Natural killer cell (primary cell): ENCODE measurements around the gene LEF1. TPM values are rescaled to one million over a fixed set of nuclear protein-coding genes. Genes with fewer than 3 reads are reported as not detected.

Experiments used
- ATAC-seq, 3 donors: fragments of 150-1000 bp in 2 of 3; fragments of 200-7000 bp in 1 of 3; cut with Tn5 transposase; 1 replicate in 1 of 3; 2 replicates in 2 of 3; pipeline ENCODE4 v1.10.0; 2021; ENCODE audit warnings: mild to moderate bottlenecking in 2 of 3, moderate library complexity in 2 of 3
- DNase-seq, 2 donors: peaks; one replicate each; pipeline versions ENCODE4 v3.0.0 to v3.0.0-alpha.2; 2013 to 2021; ENCODE audit warnings: mixed read lengths in 1 of 2
- H3K27ac ChIP-seq: one replicate; pipeline ENCODE4 v1.5.1; 2013; ENCODE audit warnings: mild to moderate bottlenecking, low read length
- H3K27me3 ChIP-seq: one replicate; pipeline ENCODE4 v1.6.1; 2013; ENCODE audit warnings: low read length; ENCODE audit not compliant: control insufficient read depth, insufficient read depth
- H3K36me3 ChIP-seq: one replicate; pipeline ENCODE4 v1.6.1; 2013; ENCODE audit warnings: low read length; ENCODE audit not compliant: control insufficient read depth, insufficient read depth
- H3K4me1 ChIP-seq: one replicate; pipeline ENCODE4 v1.6.1; 2013; ENCODE audit warnings: low read length; ENCODE audit not compliant: control insufficient read depth, insufficient read depth
- H3K4me3 ChIP-seq: one replicate; pipeline ENCODE4 v1.5.1; 2013; ENCODE audit warnings: low read length
- H3K9me3 ChIP-seq: one replicate; pipeline ENCODE4 v1.6.1; 2013; ENCODE audit warnings: low read length; ENCODE audit not compliant: control insufficient read depth, insufficient read depth
- H3K27ac Mint-ChIP-seq, 2 donors: one replicate each; pipeline ENCODE4 v1.8.0; 2022; ENCODE audit warnings: mild to moderate bottlenecking in 2 of 2, mixed read lengths in 2 of 2, moderate library complexity in 1 of 2
- H3K27me3 Mint-ChIP-seq, 2 donors: one replicate each; pipeline ENCODE4 v1.8.0; 2022; ENCODE audit warnings: low read depth in 2 of 2, mixed read lengths in 2 of 2
- H3K36me3 Mint-ChIP-seq: one replicate; pipeline ENCODE4 v1.8.0; 2022; ENCODE audit warnings: mixed read lengths
- H3K4me1 Mint-ChIP-seq, 2 donors: one replicate each; pipeline ENCODE4 v1.8.0; 2022; ENCODE audit warnings: mixed read lengths in 2 of 2
- H3K4me3 Mint-ChIP-seq: one replicate; pipeline ENCODE4 v1.8.0; 2022; ENCODE audit warnings: mild to moderate bottlenecking, moderate library complexity, mixed read lengths
- H3K9me3 Mint-ChIP-seq, 2 donors: one replicate each; pipeline ENCODE4 v1.8.0; 2022; ENCODE audit warnings: mixed read lengths in 2 of 2
- WGBS: methylation state at CpG from one replicate; pipeline ENCODE4 v1.1.7; 2013; ENCODE audit warnings: missing lambda C conversion rate; ENCODE audit not compliant: insufficient coverage; 5-methylcytosine and 5-hydroxymethylcytosine counted together
- intact Hi-C: fragments of 100-400 bp; cut with micrococcal nuclease; formaldehyde crosslinking; loops from one replicate; pipeline ENCODE4 v1.14.2; 2022
- total RNA-seq, 4 donors: library from RNA; stranded (reverse); fragments of 120-200 nt in 1 of 4; gene quantifications; one replicate each; pipeline versions ENCODE4 v1.2.3 to v1.2.4, GENCODE V29; 2013 to 2022
- TF ChIP-seq, protein P1 (sequence below): fragments of 200-600 bp; IDR thresholded peaks from one replicate; pipeline ENCODE4 v1.8.0; 2022; ENCODE audit warnings: antibody characterized with exemption

Gene LEF1
- total RNA-seq, 3 donors from 2014 or later (not counting 1 experiment from before 2014, with no cell fraction given), result 18.7 to 39.8 (median 24.5) TPM

DNA sequence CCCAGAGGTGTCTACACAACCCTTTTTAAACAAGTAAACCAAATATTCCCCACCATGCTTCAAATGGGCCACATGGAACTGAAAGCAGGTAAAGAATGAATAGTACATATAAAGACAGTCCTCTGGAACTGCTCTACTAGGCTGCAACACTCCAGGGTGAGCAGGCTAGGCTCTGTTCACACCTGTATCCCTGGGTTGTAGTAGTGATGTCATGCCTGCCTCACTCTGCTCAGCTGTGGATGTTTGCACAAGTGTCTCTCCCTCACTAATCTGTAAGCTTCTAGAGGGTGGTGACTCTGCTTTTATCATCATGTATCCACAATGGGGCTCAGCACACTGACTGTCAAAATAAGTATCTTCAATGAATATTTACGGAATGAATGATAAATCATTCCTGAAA is 20.4 kb downstream of the LEF1 start:
- Mint-ChIP-seq H3K27ac (no peak overlapping the region), H3K4me1 (peaks cover 0 to 6% of the 10 kb centered on the region in 2 donors), H3K27me3 (peaks cover 3 to 19% of the 10 kb centered on the region in 2 donors), H3K4me3 (no peak overlapping the region), H3K36me3 (no peaks in the 10 kb centered on the region), H3K9me3 (no peaks in the 10 kb centered on the region)
- no peaks in the 10 kb centered on the region for H3K4me1 ChIP-seq
- H3K4me3 ChIP-seq, result no peak overlapping the region
- peak in 1 of 2 donors; percentile 65 for DNase-seq
- H3K9me3 ChIP-seq, result no peaks in the 10 kb centered on the region
- no peaks in the 10 kb centered on the region for H3K36me3 ChIP-seq
- no peak for ATAC-seq
- TF ChIP-seq, protein P1, sequence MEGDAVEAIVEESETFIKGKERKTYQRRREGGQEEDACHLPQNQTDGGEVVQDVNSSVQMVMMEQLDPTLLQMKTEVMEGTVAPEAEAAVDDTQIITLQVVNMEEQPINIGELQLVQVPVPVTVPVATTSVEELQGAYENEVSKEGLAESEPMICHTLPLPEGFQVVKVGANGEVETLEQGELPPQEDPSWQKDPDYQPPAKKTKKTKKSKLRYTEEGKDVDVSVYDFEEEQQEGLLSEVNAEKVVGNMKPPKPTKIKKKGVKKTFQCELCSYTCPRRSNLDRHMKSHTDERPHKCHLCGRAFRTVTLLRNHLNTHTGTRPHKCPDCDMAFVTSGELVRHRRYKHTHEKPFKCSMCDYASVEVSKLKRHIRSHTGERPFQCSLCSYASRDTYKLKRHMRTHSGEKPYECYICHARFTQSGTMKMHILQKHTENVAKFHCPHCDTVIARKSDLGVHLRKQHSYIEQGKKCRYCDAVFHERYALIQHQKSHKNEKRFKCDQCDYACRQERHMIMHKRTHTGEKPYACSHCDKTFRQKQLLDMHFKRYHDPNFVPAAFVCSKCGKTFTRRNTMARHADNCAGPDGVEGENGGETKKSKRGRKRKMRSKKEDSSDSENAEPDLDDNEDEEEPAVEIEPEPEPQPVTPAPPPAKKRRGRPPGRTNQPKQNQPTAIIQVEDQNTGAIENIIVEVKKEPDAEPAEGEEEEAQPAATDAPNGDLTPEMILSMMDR, result no peak
- no peak overlapping the region for H3K27ac ChIP-seq
- H3K27me3 ChIP-seq, result no peaks in the 10 kb centered on the region
- 100% methylated on average over 1 of the region's 1 CpG for WGBS
- intact Hi-C loops, result no loop called here

DNA sequence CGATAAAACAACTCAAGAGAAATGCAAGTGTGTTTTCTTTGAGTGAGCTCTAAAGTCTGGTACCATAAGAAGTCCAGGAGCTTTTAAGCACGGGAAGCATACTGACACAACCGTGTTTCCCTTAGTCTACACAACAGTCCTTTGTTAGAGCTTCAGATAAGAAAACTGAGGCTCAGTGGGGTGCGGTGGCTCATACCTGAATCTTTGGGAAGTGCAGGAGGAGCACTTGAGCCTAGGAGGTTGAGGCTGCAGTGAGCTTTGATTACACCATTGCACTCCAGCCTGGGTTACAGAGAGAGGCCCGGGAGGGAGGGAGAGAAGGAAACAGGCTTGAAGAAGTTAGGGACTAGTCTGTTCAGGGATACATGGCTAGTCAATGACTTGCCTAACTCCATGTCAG is 21.9 kb downstream of the LEF1 start:
- no peaks in the 10 kb centered on the region for H3K4me1 ChIP-seq
- H3K36me3 Mint-ChIP-seq, result no peaks in the 10 kb centered on the region

DNA sequence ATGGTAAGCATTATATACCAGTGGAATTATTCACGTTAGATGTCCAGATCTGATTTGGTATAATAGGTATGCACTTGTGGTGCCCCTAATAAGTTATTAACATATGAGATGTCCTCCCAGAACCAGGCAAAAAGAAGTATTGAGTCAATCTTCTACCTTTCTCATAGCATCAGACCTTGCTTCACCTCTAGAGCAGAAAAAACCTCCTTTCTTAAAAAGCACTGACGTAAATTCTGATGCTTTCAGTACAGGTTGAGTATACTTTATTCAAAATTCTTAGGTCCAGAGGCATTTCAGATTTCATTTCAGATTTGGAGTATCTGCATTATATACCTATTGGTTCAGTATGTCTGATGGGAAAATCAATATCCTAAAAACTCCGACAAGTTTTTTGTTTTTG is 22.4 kb downstream of the LEF1 start:
- Mint-ChIP-seq H3K27ac (no peak overlapping the region), H3K4me3 (no peak overlapping the region), H3K27me3 (peaks cover 0 to 9% of the 10 kb centered on the region in 2 donors), H3K36me3 (no peaks in the 10 kb centered on the region), H3K4me1 (peaks cover 0 to 6% of the 10 kb centered on the region in 2 donors), H3K9me3 (no peaks in the 10 kb centered on the region)
- DNase-seq, result peak in 1 of 2 donors; percentile 43
- Histone ChIP-seq H3K27me3 (no peaks in the 10 kb centered on the region), H3K4me1 (no peaks in the 10 kb centered on the region), H3K36me3 (no peaks in the 10 kb centered on the region), H3K4me3 (no peak overlapping the region), H3K27ac (no peak overlapping the region), H3K9me3 (no peaks in the 10 kb centered on the region)
- WGBS, result 89% methylated on average over 3 of the region's 3 CpGs
- intact Hi-C loops, result no loop called here
- TF ChIP-seq, protein P1, result no peak
- ATAC-seq, result no peak

More for the DNA sequence above, 21.9 kb downstream of the LEF1 start:
- intact Hi-C loops, result no loop called here
- no peaks in the 10 kb centered on the region for H3K9me3 Mint-ChIP-seq
- no peak overlapping the region for H3K4me3 ChIP-seq
- H3K27me3 ChIP-seq, result no peaks in the 10 kb centered on the region
- H3K27me3 Mint-ChIP-seq, result peaks cover 0 to 14% of the 10 kb centered on the region in 2 donors
- no peak for DNase-seq
- H3K4me3 Mint-ChIP-seq, result no peak overlapping the region
- TF ChIP-seq, protein P1, result no peak
- WGBS, result 97% methylated on average over 5 of the region's 5 CpGs
- peaks cover 0 to 6% of the 10 kb centered on the region in 2 donors for H3K4me1 Mint-ChIP-seq
- no peak for ATAC-seq
- H3K27ac ChIP-seq, result no peak overlapping the region
- H3K27ac Mint-ChIP-seq, result no peak overlapping the region
- no peaks in the 10 kb centered on the region for H3K9me3 ChIP-seq
- no peaks in the 10 kb centered on the region for H3K36me3 ChIP-seq

DNA sequence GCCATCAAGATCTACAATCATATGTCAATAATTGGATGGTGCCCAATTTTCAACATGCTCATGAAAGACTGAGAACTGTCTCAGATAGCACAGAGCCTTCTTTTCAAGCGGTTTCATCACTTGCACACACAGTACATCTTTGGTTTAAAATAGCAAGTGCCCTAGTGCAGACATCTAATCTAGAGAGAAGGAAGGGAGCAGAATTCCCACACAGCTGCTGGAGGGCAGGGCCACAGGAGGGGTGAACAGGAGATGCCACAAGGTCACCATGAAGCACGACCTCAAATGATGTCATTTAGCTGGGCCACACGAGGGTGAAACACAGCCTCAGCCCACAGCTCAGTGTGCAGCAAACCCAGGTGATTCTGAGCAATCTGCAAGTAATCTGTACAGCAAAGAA is 24.3 kb downstream of the LEF1 start:
- H3K36me3 ChIP-seq, result no peaks in the 10 kb centered on the region
- H3K4me3 ChIP-seq, result no peak overlapping the region
- WGBS, result 56% methylated on average over 3 of the region's 3 CpGs
- H3K9me3 ChIP-seq, result no peaks in the 10 kb centered on the region
- peaks cover 0 to 9% of the 10 kb centered on the region in 2 donors for H3K4me1 Mint-ChIP-seq
- TF ChIP-seq, protein P1, result no peak
- no peak overlapping the region for H3K4me3 Mint-ChIP-seq
- no peak overlapping the region for H3K27ac Mint-ChIP-seq
- no peaks in the 10 kb centered on the region for H3K9me3 Mint-ChIP-seq
- H3K36me3 Mint-ChIP-seq, result no peaks in the 10 kb centered on the region
- H3K27me3 ChIP-seq, result no peaks in the 10 kb centered on the region
- H3K27me3 Mint-ChIP-seq, result peaks cover 0 to 7% of the 10 kb centered on the region in 2 donors
- H3K27ac ChIP-seq, result no peak overlapping the region
- intact Hi-C loops, result no loop called here
- peak in 1 of 2 donors; percentile 58 for DNase-seq
- ATAC-seq, result no peak
- no peaks in the 10 kb centered on the region for H3K4me1 ChIP-seq
